ENCODE data around the gene GM2A. TPM values are rescaled to one million over a fixed set of nuclear protein-coding genes. Genes with fewer than 3 reads are reported as not detected.

Gene GM2A
- polyA plus RNA-seq, 1 donor from 2014 or later = 0.40 TPM

DNA sequence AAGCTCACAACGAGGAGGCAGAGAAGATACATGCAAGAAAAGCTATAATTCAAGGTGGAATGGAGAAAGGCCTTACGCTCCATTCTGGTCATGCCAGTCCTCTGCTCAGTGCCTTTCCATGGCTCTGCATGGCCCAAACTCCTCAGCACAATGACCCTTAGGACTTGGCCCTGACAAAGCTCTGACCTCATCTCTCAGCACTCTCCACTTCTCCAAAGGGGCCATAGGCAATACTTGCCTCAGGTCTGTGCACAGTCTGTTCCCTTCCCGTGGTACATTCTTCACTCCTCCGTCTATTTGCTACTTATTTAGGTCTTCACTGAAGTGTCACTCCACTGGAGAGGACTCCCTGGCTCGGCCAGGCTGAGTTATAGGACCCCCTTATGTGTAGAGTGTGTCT, 25.9 kb downstream of the GM2A start:
- no peak overlapping the region for H3K27ac ChIP-seq (ENCODE audit: low read length)
- H3K9me2 ChIP-seq (ENCODE audit: insufficient read depth, low read length) = no peaks in the 10 kb centered on the region
- no peaks in the 10 kb centered on the region for H3F3A ChIP-seq (ENCODE audit: insufficient read depth, low read length, poor library complexity, severe bottlenecking)
- H3K79me2 ChIP-seq (replicated peaks; ENCODE audit: insufficient read depth, low read length) = no peaks in the 10 kb centered on the region
- no peak overlapping the region for H3K9ac ChIP-seq (ENCODE audit: low read length)
- no peak overlapping the region for H3K4me2 ChIP-seq (ENCODE audit: low read length)
- no peaks in the 10 kb centered on the region for H3K36me3 ChIP-seq (ENCODE audit: insufficient read depth, low read length)
- H4K20me1 ChIP-seq (ENCODE audit: insufficient read depth) = no peaks in the 10 kb centered on the region
- TF ChIP-seq EZH2 (IDR thresholded peaks at IDR 0.05; ENCODE audit: borderline replicate concordance, insufficient read depth, low read length, poor library complexity, severe bottlenecking) (no peak), SMC3 (conservative IDR thresholded peaks at IDR 0.05; ENCODE audit: poor library complexity) (no peak), POLR2AphosphoS5 (IDR thresholded peaks at IDR 0.05) (no peak)
- H3K27me3 ChIP-seq (ENCODE audit: insufficient read depth, low read depth, low read length) = no peaks in the 10 kb centered on the region
- no peak overlapping the region for H2AFZ ChIP-seq (ENCODE audit: low read depth, low read length)
- no peaks in the 10 kb centered on the region for H3K9me3 ChIP-seq (ENCODE audit: low read length)
- no peak overlapping the region for H3K4me3 ChIP-seq (ENCODE audit: low read length)

DNA sequence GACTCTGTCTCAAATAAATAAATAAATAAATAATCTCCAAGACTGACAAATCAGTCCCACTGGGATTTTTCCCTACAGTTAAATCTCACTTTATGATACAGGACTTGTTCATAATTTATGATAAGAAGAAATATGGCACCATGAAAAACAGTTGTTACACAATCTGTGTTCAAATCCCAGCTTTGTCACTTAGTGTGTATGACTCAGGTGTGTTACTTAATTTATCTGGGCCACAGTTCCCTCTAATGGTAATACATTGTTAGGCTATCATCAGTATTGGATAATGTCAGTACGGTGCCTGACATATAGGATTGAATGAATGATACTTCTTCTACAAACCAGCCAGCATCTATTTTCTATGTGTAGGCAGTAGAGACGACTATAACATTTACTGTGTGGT, 27.5 kb downstream of the GM2A start:
- no peaks in the 10 kb centered on the region for H4K20me1 ChIP-seq (ENCODE audit: insufficient read depth)
- H3K9ac ChIP-seq (ENCODE audit: low read length) = no peak overlapping the region
- H3K4me3 ChIP-seq (ENCODE audit: low read length) = no peak overlapping the region
- no peaks in the 10 kb centered on the region for H3K9me3 ChIP-seq (ENCODE audit: low read length)
- TF ChIP-seq SMC3 (conservative IDR thresholded peaks at IDR 0.05; ENCODE audit: poor library complexity) (no peak), EP300 (conservative IDR thresholded peaks at IDR 0.05; ENCODE audit: poor library complexity, severe bottlenecking) (no peak), POLR2AphosphoS5 (IDR thresholded peaks at IDR 0.05) (no peak), TAF1 (IDR thresholded peaks at IDR 0.05; ENCODE audit: low read depth) (no peak), EZH2 (IDR thresholded peaks at IDR 0.05; ENCODE audit: borderline replicate concordance, insufficient read depth, low read length, poor library complexity, severe bottlenecking) (no peak), RAD21 (conservative IDR thresholded peaks at IDR 0.05) (no peak), MXI1 (conservative IDR thresholded peaks at IDR 0.05; ENCODE audit: poor library complexity, severe bottlenecking) (no peak)
- TF ChIP-seq, protein P1, sequence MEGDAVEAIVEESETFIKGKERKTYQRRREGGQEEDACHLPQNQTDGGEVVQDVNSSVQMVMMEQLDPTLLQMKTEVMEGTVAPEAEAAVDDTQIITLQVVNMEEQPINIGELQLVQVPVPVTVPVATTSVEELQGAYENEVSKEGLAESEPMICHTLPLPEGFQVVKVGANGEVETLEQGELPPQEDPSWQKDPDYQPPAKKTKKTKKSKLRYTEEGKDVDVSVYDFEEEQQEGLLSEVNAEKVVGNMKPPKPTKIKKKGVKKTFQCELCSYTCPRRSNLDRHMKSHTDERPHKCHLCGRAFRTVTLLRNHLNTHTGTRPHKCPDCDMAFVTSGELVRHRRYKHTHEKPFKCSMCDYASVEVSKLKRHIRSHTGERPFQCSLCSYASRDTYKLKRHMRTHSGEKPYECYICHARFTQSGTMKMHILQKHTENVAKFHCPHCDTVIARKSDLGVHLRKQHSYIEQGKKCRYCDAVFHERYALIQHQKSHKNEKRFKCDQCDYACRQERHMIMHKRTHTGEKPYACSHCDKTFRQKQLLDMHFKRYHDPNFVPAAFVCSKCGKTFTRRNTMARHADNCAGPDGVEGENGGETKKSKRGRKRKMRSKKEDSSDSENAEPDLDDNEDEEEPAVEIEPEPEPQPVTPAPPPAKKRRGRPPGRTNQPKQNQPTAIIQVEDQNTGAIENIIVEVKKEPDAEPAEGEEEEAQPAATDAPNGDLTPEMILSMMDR (IDR thresholded peaks at IDR 0.05; ENCODE audit: poor library complexity, severe bottlenecking) = no peak
- TF ChIP-seq, protein P2, sequence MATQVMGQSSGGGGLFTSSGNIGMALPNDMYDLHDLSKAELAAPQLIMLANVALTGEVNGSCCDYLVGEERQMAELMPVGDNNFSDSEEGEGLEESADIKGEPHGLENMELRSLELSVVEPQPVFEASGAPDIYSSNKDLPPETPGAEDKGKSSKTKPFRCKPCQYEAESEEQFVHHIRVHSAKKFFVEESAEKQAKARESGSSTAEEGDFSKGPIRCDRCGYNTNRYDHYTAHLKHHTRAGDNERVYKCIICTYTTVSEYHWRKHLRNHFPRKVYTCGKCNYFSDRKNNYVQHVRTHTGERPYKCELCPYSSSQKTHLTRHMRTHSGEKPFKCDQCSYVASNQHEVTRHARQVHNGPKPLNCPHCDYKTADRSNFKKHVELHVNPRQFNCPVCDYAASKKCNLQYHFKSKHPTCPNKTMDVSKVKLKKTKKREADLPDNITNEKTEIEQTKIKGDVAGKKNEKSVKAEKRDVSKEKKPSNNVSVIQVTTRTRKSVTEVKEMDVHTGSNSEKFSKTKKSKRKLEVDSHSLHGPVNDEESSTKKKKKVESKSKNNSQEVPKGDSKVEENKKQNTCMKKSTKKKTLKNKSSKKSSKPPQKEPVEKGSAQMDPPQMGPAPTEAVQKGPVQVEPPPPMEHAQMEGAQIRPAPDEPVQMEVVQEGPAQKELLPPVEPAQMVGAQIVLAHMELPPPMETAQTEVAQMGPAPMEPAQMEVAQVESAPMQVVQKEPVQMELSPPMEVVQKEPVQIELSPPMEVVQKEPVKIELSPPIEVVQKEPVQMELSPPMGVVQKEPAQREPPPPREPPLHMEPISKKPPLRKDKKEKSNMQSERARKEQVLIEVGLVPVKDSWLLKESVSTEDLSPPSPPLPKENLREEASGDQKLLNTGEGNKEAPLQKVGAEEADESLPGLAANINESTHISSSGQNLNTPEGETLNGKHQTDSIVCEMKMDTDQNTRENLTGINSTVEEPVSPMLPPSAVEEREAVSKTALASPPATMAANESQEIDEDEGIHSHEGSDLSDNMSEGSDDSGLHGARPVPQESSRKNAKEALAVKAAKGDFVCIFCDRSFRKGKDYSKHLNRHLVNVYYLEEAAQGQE (IDR thresholded peaks at IDR 0.05; ENCODE audit: borderline replicate concordance) = no peak
- H3K4me2 ChIP-seq (ENCODE audit: low read length) = no peak overlapping the region
- no peaks in the 10 kb centered on the region for H3K27me3 ChIP-seq (ENCODE audit: insufficient read depth, low read depth, low read length)
- no peaks in the 10 kb centered on the region for H3K79me2 ChIP-seq (replicated peaks; ENCODE audit: insufficient read depth, low read length)
- no peaks in the 10 kb centered on the region for H3K9me2 ChIP-seq (ENCODE audit: insufficient read depth, low read length)
- no peaks in the 10 kb centered on the region for H3K36me3 ChIP-seq (ENCODE audit: insufficient read depth, low read length)
- no peak overlapping the region for H2AFZ ChIP-seq (ENCODE audit: low read depth, low read length)
- no peaks in the 10 kb centered on the region for H3F3A ChIP-seq (ENCODE audit: insufficient read depth, low read length, poor library complexity, severe bottlenecking)
- no peak overlapping the region for H3K27ac ChIP-seq (ENCODE audit: low read length)
